ENCODE results near the gene CYP8B1. TPM values are rescaled to one million over a fixed set of nuclear protein-coding genes. Genes with fewer than 3 reads are reported as not detected.
A peak's percentile ranks its signal among the peaks of the same experiment; 100 is the strongest.

The CYP8B1 gene
- total and polyA plus RNA-seq, 2 of the 8 experiments (the other 6 are each of a cell fraction or from before 2014, with no cell fraction given): not detected

DNA sequence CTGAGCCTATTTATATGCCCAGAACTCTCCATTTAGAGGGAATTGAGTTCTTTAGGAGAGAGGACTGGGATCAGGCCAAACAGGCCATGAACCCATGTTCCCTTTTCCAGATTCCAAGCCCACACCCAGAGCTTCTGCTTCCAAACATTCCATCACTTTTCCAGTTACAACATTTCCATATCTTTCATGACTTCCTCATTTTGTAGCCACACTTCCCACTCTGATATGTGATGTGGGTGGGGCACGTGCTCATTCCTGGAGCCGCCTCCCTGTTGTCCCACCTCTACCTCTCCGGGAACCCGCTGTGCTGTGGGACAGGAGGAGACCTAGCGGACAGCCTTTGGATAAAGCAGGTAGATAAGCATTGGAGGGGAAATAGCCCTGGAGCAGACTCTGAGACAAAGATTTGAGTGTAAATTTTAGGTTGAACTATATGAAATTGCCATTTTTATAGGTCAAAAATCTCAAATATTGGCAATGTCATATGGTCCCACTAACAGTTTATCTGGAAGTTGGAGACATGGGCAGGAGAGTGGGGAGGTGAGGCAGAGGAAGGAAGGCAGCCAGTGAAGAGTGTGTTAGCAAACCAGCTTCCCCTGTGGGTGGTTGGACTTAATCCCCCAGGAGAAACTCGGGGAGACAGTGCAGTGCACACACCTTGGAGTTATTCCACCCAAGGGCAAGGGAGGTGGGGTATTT lies 31.8 kb downstream of the CYP8B1 start:
- Histone ChIP-seq H2BK120ac (replicated peaks; ENCODE audit: low read depth, low read length) (no peak overlapping the region), H2AK5ac (ENCODE audit: low read depth, low read length) (peak overlapping the region; percentile 48; the same call in 1 of the 2 replicates), H3K18ac (ENCODE audit: extremely low read depth, low read length) (no peak overlapping the region), H2BK15ac (ENCODE audit: low read length) (no peak overlapping the region), H3K79me2 (ENCODE audit: control insufficient read depth in 1 of 2, insufficient read depth in 2 of 2, low read length in 2 of 2) (no peaks in the 10 kb centered on the region), H3K4me2 (ENCODE audit: insufficient read depth in 1 of 2, low read depth in 2 of 2, low read length in 2 of 2) (no peak overlapping the region; a peak in 1 of 4 replicates), H3K4me1 (replicated peaks in 1 of 4; ENCODE audit: control insufficient read depth in 3 of 4, insufficient read depth in 4 of 4, low read length in 3 of 4) (peaks cover 0 to 16% (median 4%) of the 10 kb centered on the region in 4 experiments; a peak in 6 of 7 replicates), H3K56ac (replicated peaks; ENCODE audit: insufficient read length, low read depth, low read length) (no peak overlapping the region), H4K20me1 (replicated peaks in 1 of 2; ENCODE audit: control insufficient read depth in 1 of 2, insufficient read depth in 2 of 2, low read length in 2 of 2) (no peaks in the 10 kb centered on the region), H3K79me1 (ENCODE audit: low read depth, low read length) (no peaks in the 10 kb centered on the region), H4K8ac (ENCODE audit: extremely low read depth, insufficient read depth, low read length) (no peak overlapping the region), H3K4me3 (ENCODE audit: extremely low read depth in 1 of 4, insufficient read depth in 2 of 4, low read depth in 3 of 4, low read length in 4 of 4) (no peak overlapping the region), H3K36me3 (ENCODE audit: control insufficient read depth in 2 of 4, insufficient read depth in 4 of 4, low read length in 3 of 4) (no peaks in the 10 kb centered on the region), H3K23me2 (ENCODE audit: low read depth, low read length) (no peaks in the 10 kb centered on the region), H4K5ac (ENCODE audit: insufficient read length, low read depth, low read length) (no peak overlapping the region), H4K91ac (replicated peaks; ENCODE audit: insufficient read length, low read length) (no peak overlapping the region), H3K23ac (ENCODE audit: insufficient read length) (no peak overlapping the region), H2BK5ac (ENCODE audit: low read depth, low read length) (0 out of 2 replicates have a peak overlapping the region, but pooled peaks have one; percentile 77), H3K27ac (ENCODE audit: low read depth, low read length) (no peak overlapping the region), H3K4ac (replicated peaks; ENCODE audit: insufficient read length, low read depth, low read length) (no peak overlapping the region), H2BK20ac (ENCODE audit: low read length) (0 out of 2 replicates have a peak overlapping the region, but pooled peaks have one; percentile 8), H2AFZ (ENCODE audit: low read length) (peak overlapping the region; percentile 87), H3K9me3 (ENCODE audit: insufficient read depth in 2 of 2, low read depth in 1 of 2, low read length in 1 of 2) (no peaks in the 10 kb centered on the region), H3K9ac (replicated peaks in 1 of 4; ENCODE audit: extremely low read depth in 1 of 4, low read depth in 3 of 4, low read length in 3 of 4) (no peak overlapping the region), H2BK12ac (ENCODE audit: low read depth, low read length) (peak overlapping the region; percentile 72), H3K14ac (ENCODE audit: insufficient read length) (peak overlapping the region; percentile 82), H3K27me3 (replicated peaks in 1 of 4; ENCODE audit: control insufficient read depth in 3 of 4, extremely low read depth in 1 of 4, insufficient read depth in 3 of 4, low read length in 3 of 4) (no peaks in the 10 kb centered on the region)
- ChIA-PET POLR2A (ENCODE audit: partially characterized antibody) (no interaction called here), CTCF (ENCODE audit: partially characterized antibody) (interaction anchor here (0.7 to 2.5 kb wide), 5 partner anchors 9 to 98 kb away, joined by 3 to 15 read pairs (median 3); no protein-coding TSS in a partner anchor)
- FAIRE-seq (no peak), DNase-seq (ENCODE audit: low read depth in 1 of 2, low spot score in 2 of 2) (peak in 1 of 2 experiments; percentile 39)
- TF ChIP-seq CHD2 (IDR thresholded peaks at IDR 0.05; ENCODE audit: low read length) (no peak), TBP (IDR thresholded peaks at IDR 0.05; ENCODE audit: low read depth, low read length) (no peak), POLR2A (IDR thresholded peaks at IDR 0.05; ENCODE audit: control extremely low read depth in 1 of 2, low read depth in 2 of 2, low read length in 2 of 2) (no peak), FOSL1 (IDR thresholded peaks at IDR 0.05; ENCODE audit: insufficient read depth, low read depth, low read length) (no peak)
- WGBS, 2 experiments (ENCODE audit: extremely low coverage in 1 of 2, insufficient coverage in 1 of 2, insufficient read length in 1 of 2, insufficient replicate concordance in 2 of 2, low coverage in 1 of 2, low lambda C conversion rate in 2 of 2, missing lambda C conversion rate in 1 of 2): 89% methylated on average over 6 of the region's 6 CpGs; no CpG with 5 or more reads in 1 of the 2 experiments

All from H1 (cell line).